ENCODE results near the gene ATG16L1. TPM values are rescaled to one million over a fixed set of nuclear protein-coding genes. Genes with fewer than 3 reads are reported as not detected.

ATG16L1 gene
- total RNA-seq, 6 experiments from 2014 or later, result 14.7 to 20.2 (median 17.9) TPM

DNA sequence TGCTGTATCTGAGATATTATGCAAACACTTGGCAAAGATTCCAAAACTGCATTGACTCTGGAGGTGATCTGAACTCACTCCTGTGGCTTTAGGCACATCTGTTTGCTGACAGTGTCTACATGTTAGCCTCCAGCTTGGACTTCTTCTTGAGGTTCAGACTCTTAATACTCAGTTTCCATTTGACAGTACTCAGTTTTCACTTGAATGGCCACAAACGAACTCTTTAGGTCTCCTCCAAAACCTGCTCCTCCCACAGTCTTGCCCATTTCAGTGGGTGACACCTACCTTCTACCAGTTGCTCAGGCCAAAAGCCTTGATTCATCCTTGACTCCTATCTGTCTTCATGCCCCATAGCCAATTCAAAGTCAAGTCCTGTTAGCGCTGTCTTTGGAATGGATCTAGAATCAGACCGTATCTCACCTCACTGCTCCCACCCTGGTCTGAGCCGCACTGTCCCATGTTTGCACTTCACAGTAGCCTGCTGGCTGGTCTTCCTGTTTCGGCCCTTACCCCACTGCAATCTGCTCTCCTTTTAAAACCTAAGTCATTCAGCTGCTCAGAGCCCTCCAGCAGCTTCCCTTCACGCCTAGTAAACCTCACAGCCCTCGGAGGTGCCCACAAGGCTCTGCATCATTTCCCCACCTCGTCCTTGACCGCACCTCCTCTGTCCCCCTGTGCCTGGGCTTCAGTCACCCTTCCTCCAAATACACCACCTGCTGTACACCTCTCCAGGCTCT is 10.5 kb downstream of the ATG16L1 start:
- peaks cover 0 to 24% (median 0%) of the 10 kb centered on the region in 4 donors for H3K4me1 ChIP-seq
- H3K36me3 ChIP-seq, result peaks cover 0 to 57% (median 33%) of the 10 kb centered on the region in 4 donors
- H3K27me3 ChIP-seq, result no peaks in the 10 kb centered on the region
- TF ChIP-seq, protein P1, sequence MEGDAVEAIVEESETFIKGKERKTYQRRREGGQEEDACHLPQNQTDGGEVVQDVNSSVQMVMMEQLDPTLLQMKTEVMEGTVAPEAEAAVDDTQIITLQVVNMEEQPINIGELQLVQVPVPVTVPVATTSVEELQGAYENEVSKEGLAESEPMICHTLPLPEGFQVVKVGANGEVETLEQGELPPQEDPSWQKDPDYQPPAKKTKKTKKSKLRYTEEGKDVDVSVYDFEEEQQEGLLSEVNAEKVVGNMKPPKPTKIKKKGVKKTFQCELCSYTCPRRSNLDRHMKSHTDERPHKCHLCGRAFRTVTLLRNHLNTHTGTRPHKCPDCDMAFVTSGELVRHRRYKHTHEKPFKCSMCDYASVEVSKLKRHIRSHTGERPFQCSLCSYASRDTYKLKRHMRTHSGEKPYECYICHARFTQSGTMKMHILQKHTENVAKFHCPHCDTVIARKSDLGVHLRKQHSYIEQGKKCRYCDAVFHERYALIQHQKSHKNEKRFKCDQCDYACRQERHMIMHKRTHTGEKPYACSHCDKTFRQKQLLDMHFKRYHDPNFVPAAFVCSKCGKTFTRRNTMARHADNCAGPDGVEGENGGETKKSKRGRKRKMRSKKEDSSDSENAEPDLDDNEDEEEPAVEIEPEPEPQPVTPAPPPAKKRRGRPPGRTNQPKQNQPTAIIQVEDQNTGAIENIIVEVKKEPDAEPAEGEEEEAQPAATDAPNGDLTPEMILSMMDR (IDR thresholded peaks at IDR 0.05), result no peak
- TF ChIP-seq POLR2A (IDR thresholded peaks at IDR 0.05), result no peak
- intact Hi-C loops (cut with DNase I), result no loop called here
- 87% methylated on average over 8 of the region's 9 CpGs for WGBS (ENCODE audit: insufficient coverage, low coverage, low lambda C conversion rate, missing lambda C conversion rate)
- no peak overlapping the region for H3K27ac ChIP-seq
- no peak overlapping the region for H3K4me3 ChIP-seq
- no peaks in the 10 kb centered on the region for H3K9me3 ChIP-seq
- peak in 2 of 4 donors; percentile 37 to 46 for ATAC-seq
- no peak for DNase-seq

DNA sequence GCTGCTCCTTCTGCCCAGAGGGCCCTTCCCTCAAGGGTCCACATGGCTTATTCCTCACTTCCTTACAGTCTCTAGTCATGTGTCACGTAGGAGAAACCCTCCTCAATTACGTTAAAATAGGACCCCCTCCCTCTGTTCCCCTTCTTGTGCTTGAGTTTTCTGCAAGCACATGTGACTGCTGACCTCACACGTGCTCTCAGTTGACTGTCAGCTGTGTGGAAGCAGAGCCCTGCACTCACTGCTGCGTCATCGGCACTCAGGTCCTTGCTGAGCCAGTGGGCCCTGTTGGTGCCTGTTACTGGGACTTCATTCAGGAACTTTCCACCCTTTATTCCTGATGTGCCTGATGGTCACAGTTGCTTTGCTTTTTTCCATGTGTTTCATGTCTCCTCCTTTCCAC is 11.1 kb downstream of the ATG16L1 start:
- intact Hi-C loops (cut with DNase I), result no loop called here
- H3K4me1 ChIP-seq, result peaks cover 0 to 24% (median 0%) of the 10 kb centered on the region in 4 donors
- WGBS (ENCODE audit: insufficient coverage, low coverage, low lambda C conversion rate, missing lambda C conversion rate), result 80% methylated on average over 5 of the region's 5 CpGs
- no peak overlapping the region for H3K27ac ChIP-seq
- no peak for TF ChIP-seq POLR2A (IDR thresholded peaks at IDR 0.05)
- TF ChIP-seq, protein P1 (IDR thresholded peaks at IDR 0.05), result no peak
- no peak for ATAC-seq
- no peaks in the 10 kb centered on the region for H3K27me3 ChIP-seq
- no peak overlapping the region for H3K4me3 ChIP-seq
- DNase-seq, result no peak
- H3K36me3 ChIP-seq, result peaks cover 0 to 56% (median 31%) of the 10 kb centered on the region in 4 donors
- H3K9me3 ChIP-seq, result no peaks in the 10 kb centered on the region

DNA sequence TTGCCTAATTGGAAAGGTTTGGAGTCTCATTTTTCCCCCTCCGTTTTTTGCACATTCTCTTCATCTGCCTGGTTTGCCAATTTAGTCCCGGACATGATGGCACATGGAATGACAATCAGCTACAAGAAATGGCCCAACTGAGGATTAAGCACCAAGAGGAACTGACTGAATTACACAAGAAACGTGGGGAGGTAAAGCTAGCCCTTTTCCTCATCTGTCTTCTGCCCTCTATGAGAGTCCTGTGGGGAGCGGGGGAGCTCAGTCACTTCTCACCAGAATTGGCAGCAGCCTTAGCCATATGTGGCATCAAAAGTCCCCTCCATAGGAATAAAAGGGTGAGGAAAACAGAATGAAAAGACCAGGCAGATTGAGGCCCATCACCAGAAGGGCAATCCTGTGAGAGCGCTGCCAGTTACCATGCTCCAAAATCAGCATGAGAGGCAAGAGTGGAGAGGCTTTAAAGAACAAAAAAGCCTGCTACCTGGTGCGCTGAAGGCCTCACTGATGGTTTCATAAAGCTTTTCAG is 11.6 kb downstream of the ATG16L1 start:
- ATAC-seq, result no peak

DNA sequence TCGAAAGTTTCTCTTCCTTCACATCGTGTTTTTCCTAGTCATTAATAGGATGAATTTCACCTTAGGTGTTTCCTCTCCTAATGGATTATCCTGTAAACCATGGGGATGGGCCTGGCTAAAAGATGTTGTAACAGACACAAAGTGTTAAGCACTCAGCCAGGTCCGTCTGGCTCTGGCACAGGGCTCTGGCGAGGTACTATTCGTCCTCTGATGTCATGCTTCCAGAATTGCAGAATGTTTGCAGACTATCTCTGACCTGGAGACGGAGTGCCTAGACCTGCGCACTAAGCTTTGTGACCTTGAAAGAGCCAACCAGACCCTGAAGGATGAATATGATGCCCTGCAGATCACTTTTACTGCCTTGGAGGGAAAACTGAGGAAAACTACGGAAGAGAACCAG is 13.2 kb downstream of the ATG16L1 start:
- peak; percentile 70 to 89 (median 84) for ATAC-seq
- intact Hi-C loops (cut with DNase I), result no loop called here
- no peaks in the 10 kb centered on the region for H3K27me3 ChIP-seq
- 40% methylated on average over 8 of the region's 8 CpGs for WGBS (ENCODE audit: insufficient coverage, low coverage, low lambda C conversion rate, missing lambda C conversion rate)
- H3K36me3 ChIP-seq, result peaks cover 0 to 52% (median 30%) of the 10 kb centered on the region in 4 donors
- peak; percentile 66 to 88 (median 84) for DNase-seq
- TF ChIP-seq, protein P1 (IDR thresholded peaks at IDR 0.05), result no peak
- no peaks in the 10 kb centered on the region for H3K9me3 ChIP-seq
- H3K4me1 ChIP-seq, result peaks cover 0 to 24% (median 0%) of the 10 kb centered on the region in 4 donors
- H3K27ac ChIP-seq, result peak overlapping the region in 1 of 3 donors; percentile 73
- no peak overlapping the region for H3K4me3 ChIP-seq

More for the DNA sequence above, 11.6 kb downstream of the ATG16L1 start:
- Histone ChIP-seq H3K9me3 (no peaks in the 10 kb centered on the region), H3K4me3 (no peak overlapping the region), H3K27me3 (no peaks in the 10 kb centered on the region), H3K4me1 (peaks cover 0 to 24% (median 0%) of the 10 kb centered on the region in 4 donors), H3K36me3 (peaks cover 0 to 52% (median 30%) of the 10 kb centered on the region in 4 donors), H3K27ac (no peak overlapping the region)
- 91% methylated on average over 6 of the region's 6 CpGs for WGBS (ENCODE audit: insufficient coverage, low coverage, low lambda C conversion rate, missing lambda C conversion rate)
- intact Hi-C loops (cut with DNase I), result no loop called here
- DNase-seq, result no peak
- TF ChIP-seq, protein P1 (IDR thresholded peaks at IDR 0.05), result no peak
- no peak for TF ChIP-seq POLR2A (IDR thresholded peaks at IDR 0.05)

All from right lobe of liver (tissue), 6 donors.